Stimulated activated CD8-positive, alpha-beta memory T cell treated with anti-CD3 and anti-CD28 coated beads, Interleukin-7, amount 100 ng/mL, for 4 hours (primary cell): Measurements from ENCODE around the gene TSPAN13.

Experiments
- DNase-seq, 2 donors: peaks; one replicate each; pipeline ENCODE4 v3.0.0-alpha.2; 2020; ENCODE audit warnings: low read depth in 2 of 2

Gene TSPAN13

GRCh38 chr7:16812542-16813231 lies 59.1 kb downstream of the TSPAN13 start:
- no peak for DNase-seq

- DNase-seq, result no peak
Measured at GRCh38 chr7:16813232-16813616, 59.7 kb downstream of the TSPAN13 start.

GRCh38 chr7:16815001-16815400 lies 61.4 kb downstream of the TSPAN13 start:
- DNase-seq, result no peak

GRCh38 chr7:16816824-16817223 lies 63.3 kb downstream of the TSPAN13 start:
- no peak for DNase-seq

GRCh38 chr7:16817536-16817935 lies 64.0 kb downstream of the TSPAN13 start:
- DNase-seq, result no peak

- no peak for DNase-seq
Measured at GRCh38 chr7:16818732-16819131, 65.2 kb downstream of the TSPAN13 start.

GRCh38 chr7:16822029-16822428 lies 68.5 kb downstream of the TSPAN13 start:
- no peak for DNase-seq

GRCh38 chr7:16826060-16826459 lies 72.5 kb downstream of the TSPAN13 start:
- no peak for DNase-seq

- DNase-seq, result no peak
Measured at GRCh38 chr7:16833373-16833772, 79.8 kb downstream of the TSPAN13 start.
